IMR-90 (cell line): ENCODE measurements around the gene CDIP1. TPM values are rescaled to one million over a fixed set of nuclear protein-coding genes. Genes with fewer than 3 reads are reported as not detected.

ENCODE experiments used
- ATAC-seq: fragments of 200-7000 bp; cut with Tn5 transposase; 2 replicates; pipeline ENCODE4 v1.9.1; 2020; ENCODE audit warnings: low read depth, mild to moderate bottlenecking, moderate library complexity
- BruUV-seq: library from RNA; stranded (reverse); fragments of 400-500 nt; replicated peaks from 2 replicates; lab custom pipeline; 2021; lab: Mats Ljungman, UMichigan
- CTCF ChIA-PET: fragments of 300-600 bp; formaldehyde crosslinking; extraction: SDS; loops from one replicate; lab custom pipeline; 2021; ENCODE audit warnings: antibody characterized with exemption; lab: Yijun Ruan, JAX
- POLR2A ChIA-PET: fragments of 300-600 bp; sonication (Branson Sonifier 250); formaldehyde crosslinking; loops from one replicate; lab custom pipeline; 2022; ENCODE audit warnings: antibody characterized with exemption; ENCODE audit not compliant: unreplicated experiment; lab: Charles Lee
- DNase-seq: peaks from one replicate; pipeline ENCODE4 v3.0.0; 2013
- H2AFZ ChIP-seq: replicated peaks from 2 replicates; pipeline ENCODE3; 2013; ENCODE audit warnings: low read length, mild to moderate bottlenecking; ENCODE audit not compliant: poor library complexity
- H2AK5ac ChIP-seq: 2 replicates; pipeline ENCODE4 v1.6.1; 2013; ENCODE audit warnings: low read depth, low read length, inconsistent platforms
- H2AK9ac ChIP-seq: replicated peaks from 2 replicates; pipeline ENCODE3; 2013; ENCODE audit warnings: mild to moderate bottlenecking, low read depth, low read length, moderate library complexity; ENCODE audit not compliant: poor library complexity
- H2BK120ac ChIP-seq: 2 replicates; pipeline ENCODE4 v1.6.1; 2013; ENCODE audit warnings: low read depth, low read length, inconsistent platforms
- H2BK15ac ChIP-seq: 3 replicates; pipeline ENCODE4 v1.6.1; 2013; ENCODE audit warnings: low read depth, low read length, inconsistent platforms
- H2BK20ac ChIP-seq: 2 replicates; pipeline ENCODE4 v1.6.1; 2013; ENCODE audit warnings: low read depth, mild to moderate bottlenecking, inconsistent platforms, low read length, moderate library complexity
- H2BK5ac ChIP-seq: 2 replicates; pipeline ENCODE4 v1.6.1; 2013; ENCODE audit warnings: mild to moderate bottlenecking, low read depth, low read length, inconsistent platforms; ENCODE audit not compliant: poor library complexity, severe bottlenecking
- H3K14ac ChIP-seq: replicated peaks from 2 replicates; pipeline ENCODE4 v1.6.1; 2013; ENCODE audit warnings: low read depth, low read length, inconsistent platforms
- H3K18ac ChIP-seq: 2 replicates; pipeline ENCODE4 v1.6.1; 2013; ENCODE audit warnings: low read depth, low read length, control low read depth
- H3K23ac ChIP-seq: 2 replicates; pipeline ENCODE4 v1.6.1; 2013; ENCODE audit warnings: low read depth, low read length, inconsistent platforms
- H3K27ac ChIP-seq: 2 replicates; pipeline ENCODE4 v1.5.1; 2013; ENCODE audit warnings: mild to moderate bottlenecking, control low read depth, low read length; ENCODE audit not compliant: insufficient read depth
- H3K27me3 ChIP-seq: 2 replicates; pipeline ENCODE4 v1.6.1; 2013; ENCODE audit warnings: low read length; ENCODE audit not compliant: control insufficient read depth, insufficient read depth
- H3K36me3 ChIP-seq: 2 replicates; pipeline ENCODE4 v1.6.1; 2013; ENCODE audit warnings: low read length, mixed read lengths; ENCODE audit not compliant: control insufficient read depth, insufficient read depth
- H3K4ac ChIP-seq: 2 replicates; pipeline ENCODE4 v1.6.1; 2013; ENCODE audit warnings: low read depth, low read length, inconsistent platforms
- H3K4me1 ChIP-seq: 2 replicates; pipeline ENCODE4 v1.6.1; 2013; ENCODE audit warnings: low read length, mixed read lengths; ENCODE audit not compliant: control insufficient read depth, insufficient read depth
- H3K4me2 ChIP-seq: 2 replicates; pipeline ENCODE4 v1.6.1; 2013; ENCODE audit warnings: low read depth, mild to moderate bottlenecking, control low read depth, low read length, moderate library complexity
- H3K4me3 ChIP-seq: 2 replicates; pipeline ENCODE4 v1.5.1; 2013; ENCODE audit warnings: low read depth, mild to moderate bottlenecking, control low read depth, low read length, moderate library complexity; ENCODE audit not compliant: insufficient read depth
- H3K56ac ChIP-seq: 2 replicates; pipeline ENCODE4 v1.6.1; 2013; ENCODE audit warnings: low read length, inconsistent platforms; ENCODE audit not compliant: insufficient read depth; ENCODE audit errors: extremely low read depth
- H3K79me1 ChIP-seq, 2 experiments: 2 replicates each; pipeline ENCODE4 v1.6.1; 2013; ENCODE audit warnings: low read length in 2 of 2, inconsistent platforms in 1 of 2, low read depth in 1 of 2
- H3K9ac ChIP-seq: 2 replicates; pipeline ENCODE4 v1.6.1; 2013; ENCODE audit warnings: low read depth, low read length, control low read depth
- H3K9me1 ChIP-seq: 2 replicates; pipeline ENCODE4 v1.6.1; 2013; ENCODE audit warnings: low read length, inconsistent platforms; ENCODE audit not compliant: insufficient read depth
- H3K9me3 ChIP-seq: 2 replicates; pipeline ENCODE4 v1.6.1; 2013; ENCODE audit warnings: low read length; ENCODE audit not compliant: control insufficient read depth, insufficient read depth
- H4K20me1 ChIP-seq: 2 replicates; pipeline ENCODE4 v1.6.1; 2013; ENCODE audit warnings: low read length, inconsistent platforms; ENCODE audit not compliant: insufficient read depth
- H4K5ac ChIP-seq: 2 replicates; pipeline ENCODE4 v1.6.1; 2013; ENCODE audit warnings: mild to moderate bottlenecking, low read depth, low read length, control low read depth
- H4K8ac ChIP-seq, 2 experiments: 2 replicates each; pipeline ENCODE4 v1.6.1; 2013; ENCODE audit warnings: low read depth in 2 of 2, low read length in 2 of 2, control low read depth in 1 of 2, inconsistent platforms in 1 of 2
- H4K91ac ChIP-seq: 2 replicates; pipeline ENCODE4 v1.6.1; 2013; ENCODE audit warnings: low read depth, low read length, inconsistent platforms; ENCODE audit not compliant: insufficient read depth
- BHLHE40 ChIP-seq: fragments of 150-350 bp; IDR thresholded peaks from 2 replicates; pipeline ENCODE4 v1.6.1; 2016; ENCODE audit warnings: mild to moderate bottlenecking, low read depth, low read length
- CEBPB ChIP-seq: IDR thresholded peaks from 2 replicates; pipeline ENCODE4 v1.6.1; 2012; ENCODE audit warnings: low read depth, low read length, improper control_type of control experiment
- CHD1 ChIP-seq: IDR thresholded peaks from 2 replicates; pipeline ENCODE4 v1.6.1; 2012; ENCODE audit warnings: low read depth, low read length, improper control_type of control experiment
- CTCF ChIP-seq: conservative IDR thresholded peaks from 2 replicates; pipeline ENCODE4 v1.5.1; 2012; ENCODE audit warnings: mild to moderate bottlenecking, low read depth, low read length, improper control_type of control experiment
- ELK1 ChIP-seq: fragments of 150-350 bp; IDR thresholded peaks from 2 replicates; pipeline ENCODE4 v1.6.1; 2016; ENCODE audit warnings: low read depth, mild to moderate bottlenecking, low read length, moderate library complexity, borderline replicate concordance
- FOS ChIP-seq: fragments of 150-350 bp; IDR thresholded peaks from 2 replicates; pipeline ENCODE4 v1.6.1; 2016; ENCODE audit warnings: low read depth, low read length
- MAFK ChIP-seq: IDR thresholded peaks from 2 replicates; pipeline ENCODE4 v1.6.1; 2012; ENCODE audit warnings: low read depth, low read length, improper control_type of control experiment
- MAZ ChIP-seq: IDR thresholded peaks from 2 replicates; pipeline ENCODE4 v1.6.1; 2012; ENCODE audit warnings: low read depth, mild to moderate bottlenecking, low read length, improper control_type of control experiment, moderate library complexity, borderline replicate concordance
- MXI1 ChIP-seq: IDR thresholded peaks from 2 replicates; pipeline ENCODE4 v1.6.1; 2012; ENCODE audit warnings: low read depth, mild to moderate bottlenecking, low read length, moderate library complexity, borderline replicate concordance
- NFE2L2 ChIP-seq: fragments of 150-350 bp; IDR thresholded peaks from 2 replicates; pipeline ENCODE4 v1.6.1; 2016; ENCODE audit warnings: low read depth, mild to moderate bottlenecking, low read length
- POLR2A ChIP-seq: IDR thresholded peaks from 2 replicates; pipeline ENCODE4 v1.6.1; 2012; ENCODE audit warnings: mild to moderate bottlenecking, low read depth, low read length
- RAD21 ChIP-seq: IDR thresholded peaks from 2 replicates; pipeline ENCODE4 v1.6.1; 2012; ENCODE audit warnings: low read length, improper control_type of control experiment
- RCOR1 ChIP-seq: IDR thresholded peaks from 2 replicates; pipeline ENCODE4 v1.6.1; 2012; ENCODE audit warnings: mild to moderate bottlenecking, low read length, improper control_type of control experiment; ENCODE audit not compliant: insufficient replicate concordance
- RFX5 ChIP-seq: IDR thresholded peaks from 2 replicates; pipeline ENCODE4 v1.8.0; 2012; ENCODE audit warnings: low read depth, mild to moderate bottlenecking, low read length, moderate library complexity
- SMC3 ChIP-seq: fragments of 150-350 bp; IDR thresholded peaks from 2 replicates; pipeline ENCODE4 v1.6.1; 2016; ENCODE audit warnings: low read depth, mild to moderate bottlenecking, antibody characterized with exemption, low read length, moderate library complexity
- USF2 ChIP-seq: fragments of 150-350 bp; IDR thresholded peaks from 2 replicates; pipeline ENCODE4 v1.6.1; 2017; ENCODE audit warnings: mild to moderate bottlenecking, antibody characterized with exemption, low read length, low read depth
- WGBS, 2 experiments: methylation state at CpG; one replicate each; pipeline versions ENCODE4 v1.1.5 to v1.1.7; 2013; ENCODE audit warnings: missing lambda C conversion rate in 2 of 2; ENCODE audit not compliant: insufficient read length in 1 of 2; ENCODE audit errors: extremely low coverage in 2 of 2; 5-methylcytosine and 5-hydroxymethylcytosine counted together
- dilution Hi-C: fragments of 300-500 bp; cut with HindIII; formaldehyde crosslinking; loops from one replicate; pipeline ENCODE4 v1.14.3; 2018; ENCODE audit warnings: low sequenced_read_pairs; ENCODE audit not compliant: unreplicated experiment
- in situ Hi-C: fragments of 300-500 bp; cut with MboI; formaldehyde crosslinking; loops from 3 replicates; pipeline ENCODE4 v1.14.3; 2019; ENCODE audit warnings: low sequenced_read_pairs, inconsistent platforms, mixed read lengths
- intact Hi-C: fragments of 100-400 bp; cut with micrococcal nuclease; formaldehyde crosslinking; loops from 2 replicates; pipeline ENCODE4 v1.10.0; 2022
- polyA plus RNA-seq, 3 experiments: library from polyadenylated mRNA; depleted of rRNA; stranded (reverse); fragments of >200 nt; gene quantifications; 2 replicates each; pipeline ENCODE4 v1.2.3, GENCODE V29; 2012; ENCODE audit warnings: low replicate concordance in 1 of 3
- total RNA-seq: library from RNA; depleted of rRNA; stranded (reverse); fragments of >200 nt; gene quantifications from 2 replicates; pipeline ENCODE4 v1.2.3, GENCODE V29; 2012

The CDIP1 gene
- total and polyA plus RNA-seq, 2 of the 4 experiments (the other 2 are of a cell fraction) = 4.8 to 14.6 TPM

GRCh38 chr16:4495766-4496165 lies 42.8 kb downstream of the CDIP1 start:
- TF ChIP-seq BHLHE40 (no peak), USF2 (no peak), MXI1 (no peak), CTCF (no peak), NFE2L2 (no peak), CHD1 (no peak), SMC3 (no peak), RFX5 (no peak), RAD21 (no peak), ELK1 (no peak), MAFK (no peak), CEBPB (no peak), POLR2A (no peak), RCOR1 (no peak), MAZ (no peak), FOS (no peak)
- H3K4me2 ChIP-seq = no peak overlapping the region
- no peak for ATAC-seq
- H3K23ac ChIP-seq = peak overlapping the region; percentile 79; the same call in 1 of the 2 replicates
- no peak overlapping the region for H3K4me3 ChIP-seq
- peak overlapping the region; percentile 89 for H2BK120ac ChIP-seq
- H4K5ac ChIP-seq = peak overlapping the region; percentile 39; the same call in 1 of the 2 replicates
- BruUV-seq = no TSS peak
- H2BK15ac ChIP-seq = peak overlapping the region; percentile 59; the same call in 1 of the 3 replicates
- peak overlapping the region; percentile 53 for H2AK9ac ChIP-seq
- no peak overlapping the region for H3K9ac ChIP-seq
- peak overlapping the region; percentile 45; the same call in 1 of the 2 replicates for H3K18ac ChIP-seq
- in situ Hi-C loops (no loop called here), intact Hi-C loops (no loop called here), dilution Hi-C loops (no loop called here)
- DNase-seq = no peak
- peak overlapping the region; percentile 88 for H3K14ac ChIP-seq
- H3K4ac ChIP-seq = peak overlapping the region; percentile 90
- H2AK5ac ChIP-seq = peak overlapping the region; percentile 96
- WGBS, 2 experiments = no CpG with 5 or more reads among the region's 2 CpGs
- peak overlapping the region; percentile 95 for H2BK20ac ChIP-seq
- H3K4me1 ChIP-seq = peaks cover 22% of the 10 kb centered on the region
- H4K91ac ChIP-seq = peak overlapping the region; percentile 79
- peak overlapping the region; percentile 35; the same call in 1 of the 2 replicates for H3K56ac ChIP-seq
- ChIA-PET POLR2A (no interaction called here), CTCF (interaction anchor here (1.0 kb wide), 1 partner anchor 20 kb away, joined by 4 read pairs; the partner anchor contains the start of gene HMOX2)
- peaks cover 34 to 90% of the 10 kb centered on the region in 2 experiments; a peak in 3 of 4 replicates for H3K79me1 ChIP-seq
- H4K8ac ChIP-seq = peak overlapping the region; percentile 32 to 80
- H3K36me3 ChIP-seq = no peaks in the 10 kb centered on the region; the same call in 1 of the 2 replicates
- peak overlapping the region; percentile 95 for H2BK5ac ChIP-seq
- H4K20me1 ChIP-seq = peaks cover 8% of the 10 kb centered on the region; the same call in 1 of the 2 replicates
- H3K9me3 ChIP-seq = no peaks in the 10 kb centered on the region
- peak overlapping the region; percentile 55 for H3K27ac ChIP-seq
- H3K9me1 ChIP-seq = peaks cover 25% of the 10 kb centered on the region
- H3K27me3 ChIP-seq = no peaks in the 10 kb centered on the region
- no peak overlapping the region for H2AFZ ChIP-seq
